HCT116 (cell line): Measurements from ENCODE around the gene SLC66A1. TPM values are rescaled to one million over a fixed set of nuclear protein-coding genes. Genes with fewer than 3 reads are reported as not detected.

Experiments used
- ATAC-seq: fragments of 200-7000 bp; cut with Tn5 transposase; 2 replicates; pipeline ENCODE4 v1.9.1; 2020; ENCODE audit warnings: mild to moderate bottlenecking, moderate library complexity
- BruUV-seq: library from RNA; stranded (reverse); fragments of 400-500 nt; replicated peaks from 2 replicates; lab custom pipeline; 2021; lab: Mats Ljungman, UMichigan
- CTCF ChIA-PET: fragments of 300-600 bp; sonication (Branson Sonifier 250); formaldehyde crosslinking; loops from one replicate; lab custom pipeline; 2021; ENCODE audit warnings: antibody characterized with exemption; lab: Charles Lee
- POLR2A ChIA-PET: fragments of 300-600, 350-600 bp; sonication (Branson Sonifier 250); formaldehyde crosslinking; loops from one replicate; lab custom pipeline; 2021; ENCODE audit warnings: antibody characterized with exemption; lab: Charles Lee
- RAD21 ChIA-PET, 2 experiments: fragments of 300-600 bp; sonication (Branson Sonifier 250); formaldehyde crosslinking; loops; one replicate each; lab custom pipeline; 2023; ENCODE audit warnings: low total read pairs in 2 of 2; ENCODE audit not compliant: uncharacterized antibody in 2 of 2, unreplicated experiment in 2 of 2, low non-redundant PET in 1 of 2; lab: Charles Lee
- DNase-seq: peaks from one replicate; pipeline ENCODE4 v3.0.0-alpha.2; 2010; ENCODE audit warnings: low read depth, low spot score
- H2AFZ ChIP-seq: fragments of 200-600 bp; shearing (Covaris generic), sonication (generic); 2 replicates; pipeline ENCODE4 v1.6.1; 2017; ENCODE audit warnings: low read depth, mixed run types, mixed read lengths, antibody characterized with exemption, low read length; ENCODE audit not compliant: poor library complexity, severe bottlenecking
- H3K27ac ChIP-seq: 2 replicates; pipeline ENCODE4 v1.5.1; 2012; ENCODE audit warnings: low read depth, low read length
- H3K27me3 ChIP-seq: fragments of 200-600 bp; sonication (generic); 2 replicates; pipeline ENCODE4 v1.6.1; 2016; ENCODE audit warnings: mixed run types, low read length, mixed read lengths; ENCODE audit not compliant: insufficient read depth
- H3K36me3 ChIP-seq, 2 experiments: fragments of 200-500 bp in 1 of 2; fragments of 200-600 bp in 1 of 2; sonication (Bioruptor generic) in 1 of 2; sonication (generic) in 1 of 2; 2 replicates each; pipeline versions ENCODE4 v1.5.1 to v1.6.1; 2014 to 2016; ENCODE audit warnings: low read length in 2 of 2, inconsistent platforms in 1 of 2, mixed read lengths in 1 of 2, mixed run types in 1 of 2; ENCODE audit not compliant: insufficient read depth in 2 of 2, control insufficient read depth in 1 of 2
- H3K4me1 ChIP-seq, 2 experiments: fragments of 200-600 bp in 1 of 2; sonication (generic) in 1 of 2; 2 replicates each; pipeline versions ENCODE4 v1.5.1 to v1.6.1; 2012 to 2017; ENCODE audit warnings: low read length in 2 of 2, inconsistent platforms in 1 of 2, mild to moderate bottlenecking in 1 of 2, mixed read lengths in 1 of 2, mixed run types in 1 of 2, moderate library complexity in 1 of 2; ENCODE audit not compliant: insufficient read depth in 2 of 2, control insufficient read depth in 1 of 2
- H3K4me2 ChIP-seq: fragments of 200-600 bp; sonication (generic); 2 replicates; pipeline ENCODE4 v1.6.1; 2017; ENCODE audit warnings: mixed run types, low read length, mixed read lengths
- H3K4me3 ChIP-seq, 2 experiments: fragments of 200-600 bp in 1 of 2; sonication (generic) in 1 of 2; replicated peaks in 1 of 2; 2 replicates each; pipeline ENCODE4 v1.5.1; 2011 to 2016; ENCODE audit warnings: low read length in 2 of 2, control low read depth in 1 of 2, low read depth in 1 of 2, mild to moderate bottlenecking in 1 of 2, mixed read lengths in 1 of 2, mixed run types in 1 of 2
- H3K79me2 ChIP-seq: fragments of 200-600 bp; sonication (generic); 2 replicates; pipeline ENCODE4 v1.6.1; 2017; ENCODE audit warnings: mild to moderate bottlenecking, mixed run types, low read length, moderate library complexity, mixed read lengths; ENCODE audit not compliant: insufficient read depth
- H3K9ac ChIP-seq: fragments of 200-600 bp; sonication (generic); 2 replicates; pipeline ENCODE4 v1.6.1; 2016; ENCODE audit warnings: low read length, mixed read lengths
- H3K9me2 ChIP-seq: fragments of 200-600 bp; sonication (generic), shearing (Covaris generic); 2 replicates; pipeline ENCODE4 v1.6.1; 2017; ENCODE audit warnings: mixed run types, mild to moderate bottlenecking, moderate library complexity; ENCODE audit not compliant: insufficient read depth
- H3K9me3 ChIP-seq, 2 experiments: fragments of 200-500 bp in 1 of 2; fragments of 200-600 bp in 1 of 2; sonication (Bioruptor generic) in 1 of 2; sonication (generic) in 1 of 2; 2 replicates each; pipeline ENCODE4 v1.6.1; 2014 to 2017; ENCODE audit warnings: low read length in 2 of 2, mixed read lengths in 2 of 2, inconsistent platforms in 1 of 2, low read depth in 1 of 2, mild to moderate bottlenecking in 1 of 2, mixed run types in 1 of 2, moderate library complexity in 1 of 2; ENCODE audit not compliant: control insufficient read depth in 1 of 2, insufficient read depth in 1 of 2
- H4K20me1 ChIP-seq: fragments of 200-600 bp; sonication (generic), shearing (Covaris generic); 2 replicates; pipeline ENCODE4 v1.6.1; 2017; ENCODE audit warnings: mixed run types, mild to moderate bottlenecking, moderate library complexity; ENCODE audit not compliant: insufficient read depth
- CBX3 ChIP-seq: IDR thresholded peaks from 2 replicates; pipeline ENCODE4 v1.6.1; 2012; ENCODE audit warnings: low read depth
- CEBPB ChIP-seq: IDR thresholded peaks from 2 replicates; pipeline ENCODE4 v1.6.1; 2012; ENCODE audit warnings: low read depth
- CTCF ChIP-seq, 3 experiments: fragments of 200-600 bp in 1 of 3; sonication (generic) in 1 of 3; IDR thresholded peaks in 2 of 3; conservative IDR thresholded peaks in 1 of 3; 2 replicates each; pipeline ENCODE4 v1.5.1; 2012 to 2017; ENCODE audit warnings: low read depth in 2 of 3, low read length in 2 of 3, antibody characterized with exemption in 1 of 3, borderline replicate concordance in 1 of 3, control low read depth in 1 of 3, mild to moderate bottlenecking in 1 of 3, mixed read lengths in 1 of 3, mixed run types in 1 of 3, moderate library complexity in 1 of 3; ENCODE audit not compliant: insufficient read depth in 1 of 3
- ELF1 ChIP-seq: IDR thresholded peaks from 2 replicates; pipeline ENCODE4 v1.6.1; 2012; ENCODE audit warnings: low read depth, borderline replicate concordance
- EZH2 ChIP-seq: fragments of 200-600 bp; sonication (generic); IDR thresholded peaks from 2 replicates; pipeline ENCODE4 v1.6.1; 2017; ENCODE audit warnings: antibody characterized with exemption, mixed run types
- EZH2phosphoT487 ChIP-seq: fragments of 200-600 bp; IDR thresholded peaks from 2 replicates; pipeline ENCODE4 v1.6.1; 2018; ENCODE audit warnings: antibody characterized with exemption, borderline replicate concordance
- FOSL1 ChIP-seq: IDR thresholded peaks from 2 replicates; pipeline ENCODE4 v1.6.1; 2012; ENCODE audit warnings: low read depth
- JUND ChIP-seq: IDR thresholded peaks from 2 replicates; pipeline ENCODE4 v1.6.1; 2012
- POLR2A ChIP-seq: IDR thresholded peaks from 2 replicates; pipeline ENCODE4 v1.7.0; 2011; ENCODE audit warnings: borderline replicate concordance; ENCODE audit not compliant: insufficient read depth, insufficient read length; ENCODE audit errors: extremely low read depth
- POLR2AphosphoS5 ChIP-seq: IDR thresholded peaks from 2 replicates; pipeline ENCODE4 v1.6.1; 2011; ENCODE audit warnings: mild to moderate bottlenecking, low read depth, low read length, moderate library complexity
- SIN3A ChIP-seq: IDR thresholded peaks from 2 replicates; pipeline ENCODE4 v1.6.1; 2012; ENCODE audit warnings: low read depth
- SP1 ChIP-seq: IDR thresholded peaks from 2 replicates; pipeline ENCODE4 v1.6.1; 2012; ENCODE audit warnings: low read depth
- SRF ChIP-seq: IDR thresholded peaks from 2 replicates; pipeline ENCODE4 v1.6.1; 2012; ENCODE audit warnings: low read depth
- TCF7L2 ChIP-seq: IDR thresholded peaks from 2 replicates; pipeline ENCODE4 v1.7.0; 2011; ENCODE audit warnings: borderline replicate concordance, inconsistent platforms; ENCODE audit not compliant: insufficient read depth, insufficient read length; ENCODE audit errors: extremely low read depth
- YY1 ChIP-seq: IDR thresholded peaks from 2 replicates; pipeline ENCODE4 v1.6.1; 2011; ENCODE audit warnings: low read length, low read depth, moderate library complexity, mild to moderate bottlenecking; ENCODE audit not compliant: insufficient replicate concordance; ENCODE audit errors: extremely low read depth
- ZFX ChIP-seq: fragments of 450-650 bp; IDR thresholded peaks from 2 replicates; pipeline ENCODE4 v1.6.1; 2017
- intact Hi-C: fragments of 100-400 bp; cut with micrococcal nuclease; formaldehyde crosslinking; loops from 2 replicates; pipeline ENCODE4 v1.10.0; 2022
- total RNA-seq: library from RNA; stranded (reverse); gene quantifications from one replicate; pipeline ENCODE4 v1.2.1, GENCODE V29; 2021; ENCODE audit not compliant: unreplicated experiment
- TF ChIP-seq, protein P1 (sequence below): IDR thresholded peaks from 2 replicates; pipeline ENCODE4 v1.6.1; 2012; ENCODE audit warnings: low read depth
- TF ChIP-seq, protein P2 (sequence below): IDR thresholded peaks from 2 replicates; pipeline ENCODE4 v1.6.1; 2012

SLC66A1 gene
- total RNA-seq, 1 experiment from 2014 or later: 11.1 TPM

- no peak for TF ChIP-seq SIN3A
Measured at GRCh38 chr1:19342894-19343616, 30.9 kb downstream of the SLC66A1 start (continued).

GRCh38 chr1:19343617-19344350, 31.7 kb downstream of the SLC66A1 start:
- no peak for DNase-seq
- RAD21 ChIA-PET: interaction anchor here in 1 of 2 experiments (0.6 kb wide), 1 partner anchor 459 kb away, joined by 3 read pairs; no protein-coding TSS in a partner anchor
- no peaks in the 10 kb centered on the region for H3K9me2 ChIP-seq
- no peak overlapping the region for H3K9ac ChIP-seq
- TF ChIP-seq SIN3A (no peak), CBX3 (no peak), CEBPB (no peak), YY1 (no peak), JUND (no peak), TCF7L2 (no peak), EZH2phosphoT487 (no peak), POLR2AphosphoS5 (no peak), SRF (no peak), SP1 (no peak), ZFX (no peak), POLR2A (no peak), EZH2 (no peak), CTCF (IDR thresholded peaks at IDR 0.05 in 2 of 3, conservative IDR thresholded peaks at IDR 0.05 in 1 of 3; ENCODE audit: borderline replicate concordance in 1 of 3, insufficient read depth in 1 of 3, low read depth in 2 of 3, low read length in 2 of 3) (no peak), FOSL1 (no peak), ELF1 (no peak)
- TF ChIP-seq, protein P1, sequence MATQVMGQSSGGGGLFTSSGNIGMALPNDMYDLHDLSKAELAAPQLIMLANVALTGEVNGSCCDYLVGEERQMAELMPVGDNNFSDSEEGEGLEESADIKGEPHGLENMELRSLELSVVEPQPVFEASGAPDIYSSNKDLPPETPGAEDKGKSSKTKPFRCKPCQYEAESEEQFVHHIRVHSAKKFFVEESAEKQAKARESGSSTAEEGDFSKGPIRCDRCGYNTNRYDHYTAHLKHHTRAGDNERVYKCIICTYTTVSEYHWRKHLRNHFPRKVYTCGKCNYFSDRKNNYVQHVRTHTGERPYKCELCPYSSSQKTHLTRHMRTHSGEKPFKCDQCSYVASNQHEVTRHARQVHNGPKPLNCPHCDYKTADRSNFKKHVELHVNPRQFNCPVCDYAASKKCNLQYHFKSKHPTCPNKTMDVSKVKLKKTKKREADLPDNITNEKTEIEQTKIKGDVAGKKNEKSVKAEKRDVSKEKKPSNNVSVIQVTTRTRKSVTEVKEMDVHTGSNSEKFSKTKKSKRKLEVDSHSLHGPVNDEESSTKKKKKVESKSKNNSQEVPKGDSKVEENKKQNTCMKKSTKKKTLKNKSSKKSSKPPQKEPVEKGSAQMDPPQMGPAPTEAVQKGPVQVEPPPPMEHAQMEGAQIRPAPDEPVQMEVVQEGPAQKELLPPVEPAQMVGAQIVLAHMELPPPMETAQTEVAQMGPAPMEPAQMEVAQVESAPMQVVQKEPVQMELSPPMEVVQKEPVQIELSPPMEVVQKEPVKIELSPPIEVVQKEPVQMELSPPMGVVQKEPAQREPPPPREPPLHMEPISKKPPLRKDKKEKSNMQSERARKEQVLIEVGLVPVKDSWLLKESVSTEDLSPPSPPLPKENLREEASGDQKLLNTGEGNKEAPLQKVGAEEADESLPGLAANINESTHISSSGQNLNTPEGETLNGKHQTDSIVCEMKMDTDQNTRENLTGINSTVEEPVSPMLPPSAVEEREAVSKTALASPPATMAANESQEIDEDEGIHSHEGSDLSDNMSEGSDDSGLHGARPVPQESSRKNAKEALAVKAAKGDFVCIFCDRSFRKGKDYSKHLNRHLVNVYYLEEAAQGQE: no peak
- TF ChIP-seq, protein P2, sequence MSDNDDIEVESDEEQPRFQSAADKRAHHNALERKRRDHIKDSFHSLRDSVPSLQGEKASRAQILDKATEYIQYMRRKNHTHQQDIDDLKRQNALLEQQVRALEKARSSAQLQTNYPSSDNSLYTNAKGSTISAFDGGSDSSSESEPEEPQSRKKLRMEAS: no peak
- TF ChIP-seq, all 23 proteins: peak for 0
- Histone ChIP-seq H4K20me1 (no peaks in the 10 kb centered on the region), H2AFZ (no peak overlapping the region), H3K4me3 (no peak overlapping the region), H3K4me2 (no peak overlapping the region), H3K27me3 (no peaks in the 10 kb centered on the region), H3K9me3 (no peaks in the 10 kb centered on the region), H3K36me3 (no peaks in the 10 kb centered on the region; a peak in 1 of 4 replicates), H3K4me1 (peaks cover 3 to 9% of the 10 kb centered on the region in 2 experiments; a peak in 3 of 4 replicates), H3K27ac (no peak overlapping the region), H3K79me2 (no peaks in the 10 kb centered on the region)
- no TSS peak for BruUV-seq
- ChIA-PET CTCF (interaction anchor here (0.9 to 1.3 kb wide), 4 partner anchors 238 to 317 kb away, joined by 3 to 5 read pairs (median 3); no protein-coding TSS in a partner anchor), POLR2A (no interaction called here)
- ATAC-seq: no peak
- intact Hi-C loops: loop anchor here (1.0 to 5.0 kb wide), 3 partner anchors 144 to 309 kb away; partner anchors contain the start of gene CAPZB
